GM12874 (cell line): ENCODE data around the gene KMT2A.

Source experiments
- TF ChIP-seq, protein P1 (sequence below): IDR thresholded peaks from 2 replicates; pipeline ENCODE4 v1.5.1; 2011; ENCODE audit warnings: low read depth, mild to moderate bottlenecking, control low read depth, low read length, moderate library complexity; ENCODE audit not compliant: insufficient read depth

KMT2A gene

DNA sequence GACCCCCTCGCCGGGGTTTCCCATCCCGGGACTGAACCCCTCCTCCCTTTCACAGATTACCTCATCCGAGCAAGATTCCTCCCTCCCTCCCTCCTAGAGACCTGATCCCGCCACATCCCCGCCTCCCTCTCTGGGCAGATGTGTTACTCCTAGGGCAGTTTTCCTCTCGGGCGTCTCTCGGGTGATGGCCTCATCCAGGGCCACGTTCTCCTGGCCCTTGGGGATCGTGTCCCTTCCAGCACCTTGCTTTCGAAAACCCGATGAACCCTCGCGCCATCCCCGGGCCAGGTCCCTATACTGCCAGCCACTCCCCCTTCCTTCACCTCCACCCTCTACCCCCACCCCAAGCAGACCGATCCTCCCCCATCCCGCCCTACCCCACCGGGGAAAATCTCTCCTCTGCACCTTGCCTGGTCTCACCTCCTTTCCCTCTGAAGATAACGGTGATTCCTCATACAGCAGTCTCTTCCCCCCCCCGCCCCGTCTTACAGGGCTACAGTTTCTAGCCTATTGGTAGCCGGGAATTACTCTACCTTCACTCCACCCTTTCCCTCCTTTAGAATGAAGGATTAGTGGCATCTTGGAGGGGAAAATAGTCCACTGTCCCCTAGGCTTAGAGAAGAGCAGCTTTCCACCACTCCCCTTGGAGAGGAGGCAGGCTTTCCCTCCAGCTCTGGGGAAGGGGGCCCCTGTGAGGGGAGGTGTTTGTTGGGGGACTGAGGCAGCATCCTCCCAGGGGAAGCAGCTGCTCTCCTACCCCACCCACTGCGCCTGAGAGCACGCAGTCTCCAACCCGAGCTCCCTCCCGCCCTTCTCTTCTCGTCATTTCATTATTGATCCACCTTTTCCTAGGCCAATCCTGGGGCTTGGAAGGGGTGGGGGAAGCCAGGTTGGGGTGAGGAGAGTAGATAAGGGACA lies 1.2 kb downstream of the KMT2A start:
- TF ChIP-seq, protein P1, sequence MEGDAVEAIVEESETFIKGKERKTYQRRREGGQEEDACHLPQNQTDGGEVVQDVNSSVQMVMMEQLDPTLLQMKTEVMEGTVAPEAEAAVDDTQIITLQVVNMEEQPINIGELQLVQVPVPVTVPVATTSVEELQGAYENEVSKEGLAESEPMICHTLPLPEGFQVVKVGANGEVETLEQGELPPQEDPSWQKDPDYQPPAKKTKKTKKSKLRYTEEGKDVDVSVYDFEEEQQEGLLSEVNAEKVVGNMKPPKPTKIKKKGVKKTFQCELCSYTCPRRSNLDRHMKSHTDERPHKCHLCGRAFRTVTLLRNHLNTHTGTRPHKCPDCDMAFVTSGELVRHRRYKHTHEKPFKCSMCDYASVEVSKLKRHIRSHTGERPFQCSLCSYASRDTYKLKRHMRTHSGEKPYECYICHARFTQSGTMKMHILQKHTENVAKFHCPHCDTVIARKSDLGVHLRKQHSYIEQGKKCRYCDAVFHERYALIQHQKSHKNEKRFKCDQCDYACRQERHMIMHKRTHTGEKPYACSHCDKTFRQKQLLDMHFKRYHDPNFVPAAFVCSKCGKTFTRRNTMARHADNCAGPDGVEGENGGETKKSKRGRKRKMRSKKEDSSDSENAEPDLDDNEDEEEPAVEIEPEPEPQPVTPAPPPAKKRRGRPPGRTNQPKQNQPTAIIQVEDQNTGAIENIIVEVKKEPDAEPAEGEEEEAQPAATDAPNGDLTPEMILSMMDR, result no peak

- TF ChIP-seq, protein P1, result no peak
Measured at GRCh38 chr11:118438314-118438931, 2.1 kb downstream of the KMT2A start.

DNA sequence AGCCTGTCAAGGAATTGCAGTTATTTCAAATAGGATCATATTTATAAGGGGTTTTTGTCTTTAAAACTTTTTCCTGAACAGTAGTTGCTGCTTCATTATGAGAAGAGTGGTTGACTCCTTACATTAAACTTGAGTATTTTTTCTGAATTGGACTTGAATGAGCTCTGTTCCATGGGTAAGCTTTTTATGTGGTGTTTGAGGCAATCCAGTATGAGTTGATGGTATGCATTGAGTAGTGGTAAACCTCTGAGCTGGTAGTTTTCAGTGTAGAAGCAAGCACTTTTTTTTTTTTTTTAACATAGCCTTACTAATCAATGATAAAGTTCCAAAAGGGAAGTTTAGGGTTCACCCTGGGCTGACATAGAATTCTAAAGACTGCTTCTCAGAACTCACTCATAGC lies 3.4 kb downstream of the KMT2A start:
- TF ChIP-seq, protein P1, result no peak

DNA sequence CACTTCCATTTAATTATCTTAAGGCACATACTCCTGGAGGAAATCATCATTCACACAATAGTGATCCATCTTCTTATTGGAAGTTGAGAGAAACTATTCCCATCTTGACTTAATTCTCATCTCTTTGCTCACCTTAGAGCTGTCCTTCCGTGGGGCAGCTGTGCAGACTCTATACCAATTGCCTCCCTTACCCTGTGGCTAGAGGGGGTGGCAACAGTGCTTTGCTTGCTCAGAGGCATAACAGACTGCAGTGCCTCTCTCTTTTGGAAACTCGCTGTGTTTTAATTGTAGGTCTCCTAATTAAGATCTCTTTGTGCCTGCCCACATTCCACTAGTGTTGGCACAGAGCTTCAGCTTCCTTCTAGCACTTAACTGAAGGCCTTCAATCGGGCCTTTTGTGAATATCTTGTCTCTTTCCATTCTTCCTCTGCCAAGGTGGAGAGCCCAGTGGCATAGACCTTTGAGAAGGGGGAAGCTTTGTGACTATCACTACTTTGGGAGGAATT lies 5.5 kb downstream of the KMT2A start:
- TF ChIP-seq, protein P1, result no peak

- TF ChIP-seq, protein P1, result no peak
Measured at GRCh38 chr11:118442301-118442700, 6.0 kb downstream of the KMT2A start.

GRCh38 chr11:118442908-118443589 lies 6.8 kb downstream of the KMT2A start:
- TF ChIP-seq, protein P1, result no peak
